Prostate gland (tissue), 2 donors: ENCODE data around the gene KLF18.

Experiments
- POLR2A ChIP-seq: fragments of 450-650 bp; IDR thresholded peaks from one replicate; pipeline ENCODE4 v1.6.1; 2016; ENCODE audit warnings: antibody characterized with exemption, mild to moderate bottlenecking
- POLR2AphosphoS5 ChIP-seq: sonication (generic); formaldehyde crosslinking; IDR thresholded peaks from one replicate; pipeline ENCODE4 v1.6.1; 2017; ENCODE audit warnings: antibody characterized with exemption
- TF ChIP-seq, protein P1 (sequence below), 4 experiments: fragments of 200-600 bp in 2 of 4; fragments of 450-650 bp in 2 of 4; sonication (generic) in 2 of 4; IDR thresholded peaks; 1 replicate in 3 of 4; 2 replicates in 1 of 4; pipeline ENCODE4 v1.5.1; 2016 to 2019; ENCODE audit warnings: antibody characterized with exemption in 4 of 4, mild to moderate bottlenecking in 2 of 4, moderate library complexity in 2 of 4

- TF ChIP-seq, protein P1, sequence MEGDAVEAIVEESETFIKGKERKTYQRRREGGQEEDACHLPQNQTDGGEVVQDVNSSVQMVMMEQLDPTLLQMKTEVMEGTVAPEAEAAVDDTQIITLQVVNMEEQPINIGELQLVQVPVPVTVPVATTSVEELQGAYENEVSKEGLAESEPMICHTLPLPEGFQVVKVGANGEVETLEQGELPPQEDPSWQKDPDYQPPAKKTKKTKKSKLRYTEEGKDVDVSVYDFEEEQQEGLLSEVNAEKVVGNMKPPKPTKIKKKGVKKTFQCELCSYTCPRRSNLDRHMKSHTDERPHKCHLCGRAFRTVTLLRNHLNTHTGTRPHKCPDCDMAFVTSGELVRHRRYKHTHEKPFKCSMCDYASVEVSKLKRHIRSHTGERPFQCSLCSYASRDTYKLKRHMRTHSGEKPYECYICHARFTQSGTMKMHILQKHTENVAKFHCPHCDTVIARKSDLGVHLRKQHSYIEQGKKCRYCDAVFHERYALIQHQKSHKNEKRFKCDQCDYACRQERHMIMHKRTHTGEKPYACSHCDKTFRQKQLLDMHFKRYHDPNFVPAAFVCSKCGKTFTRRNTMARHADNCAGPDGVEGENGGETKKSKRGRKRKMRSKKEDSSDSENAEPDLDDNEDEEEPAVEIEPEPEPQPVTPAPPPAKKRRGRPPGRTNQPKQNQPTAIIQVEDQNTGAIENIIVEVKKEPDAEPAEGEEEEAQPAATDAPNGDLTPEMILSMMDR (IDR thresholded peaks at IDR 0.05), result no peak
- TF ChIP-seq POLR2A, result no peak
- no peak for TF ChIP-seq POLR2AphosphoS5
Measured at GRCh38 chr1:44146536-44147361, 5.3 kb upstream of the KLF18 start.
